GM10266 (cell line): ENCODE measurements around the gene SNRPF.

Experiments
- DNase-seq: peaks from one replicate; pipeline ENCODE4 v3.0.0; 2012; ENCODE audit errors: extremely low spot score
- CTCF ChIP-seq: IDR thresholded peaks from 2 replicates; pipeline ENCODE4 v1.5.1; 2012; ENCODE audit warnings: mild to moderate bottlenecking, low read depth; ENCODE audit not compliant: control insufficient read depth, insufficient read depth; ENCODE audit errors: missing control alignments

SNRPF gene

GRCh38 chr12:95882080-95882479 lies 23.3 kb downstream of the SNRPF start:
- no peak for DNase-seq
- no peak for TF ChIP-seq CTCF

GRCh38 chr12:95882873-95883272 lies 24.1 kb downstream of the SNRPF start:
- TF ChIP-seq CTCF = no peak
- DNase-seq = no peak

GRCh38 chr12:95884998-95885397 lies 26.2 kb downstream of the SNRPF start:
- no peak for DNase-seq
- TF ChIP-seq CTCF = no peak

GRCh38 chr12:95887311-95887710 lies 28.6 kb downstream of the SNRPF start:
- no peak for TF ChIP-seq CTCF
- DNase-seq = no peak

- no peak for TF ChIP-seq CTCF
- DNase-seq = no peak
Observed at GRCh38 chr12:95890958-95891357, 32.2 kb downstream of the SNRPF start.

- no peak for DNase-seq
- TF ChIP-seq CTCF = no peak
Observed at GRCh38 chr12:95896846-95897245, 38.1 kb downstream of the SNRPF start.

GRCh38 chr12:95898081-95898480 lies 39.3 kb downstream of the SNRPF start:
- DNase-seq = no peak

More at GRCh38 chr12:95898081-95898480, 39.3 kb downstream of the SNRPF start:
- TF ChIP-seq CTCF = no peak
